Keratinocyte (primary cell): Measurements from ENCODE around the gene TMEM80. TPM values are rescaled to one million over a fixed set of nuclear protein-coding genes. Genes with fewer than 3 reads are reported as not detected.
"Not testable (repeated sequence)": the region's sequence is repeated elsewhere in the genome, so short reads cannot be mapped to it uniquely, and the experiment has no call there.

ENCODE experiments used
- DNase-seq: peaks from one replicate; pipeline ENCODE4 v3.0.0-alpha.2; 2011; ENCODE audit warnings: low read depth, missing footprints, low spot score
- FAIRE-seq: peaks from 2 replicates; lab custom pipeline; 2011; peaks lifted over from hg19 to GRCh38; lab: Jason Lieb, UNC
- H2AFZ ChIP-seq: 2 replicates; pipeline ENCODE4 v1.6.0; 2012; ENCODE audit warnings: low read length, control low read depth, inconsistent platforms; ENCODE audit not compliant: control insufficient read depth
- H3K27ac ChIP-seq: 2 replicates; pipeline ENCODE4 v1.5.1; 2011; ENCODE audit warnings: low read length; ENCODE audit not compliant: control insufficient read depth, insufficient read depth
- H3K27me3 ChIP-seq: 3 replicates; pipeline ENCODE4 v1.6.0; 2011; ENCODE audit warnings: low read length; ENCODE audit not compliant: control insufficient read depth, insufficient read depth; ENCODE audit errors: extremely low read depth
- H3K36me3 ChIP-seq, 2 experiments: 2 replicates in 1 of 2; 3 replicates in 1 of 2; pipeline ENCODE4 v1.5.1; 2011; ENCODE audit warnings: low read length in 2 of 2, mild to moderate bottlenecking in 1 of 2; ENCODE audit not compliant: control insufficient read depth in 2 of 2, insufficient read depth in 2 of 2; ENCODE audit errors: extremely low read depth in 1 of 2
- H3K4me1 ChIP-seq: 3 replicates; pipeline ENCODE4 v1.5.1; 2011; ENCODE audit warnings: low read length; ENCODE audit not compliant: control insufficient read depth, insufficient read depth; ENCODE audit errors: extremely low read depth
- H3K4me2 ChIP-seq: 3 replicates; pipeline ENCODE4 v1.6.0; 2011; ENCODE audit warnings: low read depth, low read length; ENCODE audit not compliant: control insufficient read depth, insufficient read depth; ENCODE audit errors: extremely low read depth
- H3K4me3 ChIP-seq, 3 experiments: fragments of 200-600 bp in 1 of 3; sonication (generic) in 1 of 3; 2 replicates in 2 of 3; 3 replicates in 1 of 3; pipeline ENCODE4 v1.5.1; 2011 to 2016; ENCODE audit warnings: low read length in 3 of 3, mild to moderate bottlenecking in 3 of 3, control low read depth in 2 of 3, inconsistent platforms in 1 of 3, low read depth in 1 of 3, mixed read lengths in 1 of 3, mixed run types in 1 of 3, moderate library complexity in 1 of 3; ENCODE audit not compliant: control insufficient read depth in 2 of 3, insufficient read depth in 2 of 3; ENCODE audit errors: extremely low read depth in 1 of 3
- H3K79me2 ChIP-seq: 2 replicates; pipeline ENCODE4 v1.6.0; 2012; ENCODE audit warnings: low read length; ENCODE audit not compliant: control insufficient read depth, insufficient read depth
- H3K9ac ChIP-seq: 3 replicates; pipeline ENCODE4 v1.6.0; 2011; ENCODE audit warnings: low read length; ENCODE audit not compliant: control insufficient read depth, insufficient read depth; ENCODE audit errors: extremely low read depth
- H3K9me1 ChIP-seq: 3 replicates; pipeline ENCODE4 v1.6.0; 2011; ENCODE audit warnings: low read length; ENCODE audit not compliant: control insufficient read depth, insufficient read depth; ENCODE audit errors: extremely low read depth
- H3K9me3 ChIP-seq: 2 replicates; pipeline ENCODE4 v1.5.1; 2012; ENCODE audit warnings: low read depth, low read length; ENCODE audit not compliant: control insufficient read depth
- H4K20me1 ChIP-seq: 3 replicates; pipeline ENCODE4 v1.6.0; 2011; ENCODE audit warnings: low read length; ENCODE audit not compliant: control insufficient read depth, insufficient read depth; ENCODE audit errors: extremely low read depth
- EZH2 ChIP-seq: IDR thresholded peaks from one replicate; pipeline ENCODE4 v1.6.1; 2012; ENCODE audit warnings: inconsistent platforms, mild to moderate bottlenecking, low read length, moderate library complexity
- dilution Hi-C: fragments of 300-500 bp; cut with MboI; formaldehyde crosslinking; loops from one replicate; pipeline ENCODE4 v1.7.0; 2020; ENCODE audit warnings: low sequenced_read_pairs; ENCODE audit not compliant: extremely low pct_ligation_motif_present
- polyA minus RNA-seq, 3 experiments: library from RNA; depleted of rRNA, polyadenylated mRNA; stranded (reverse); fragments of >200 nt; gene quantifications; 1 replicate in 1 of 3; 2 replicates in 1 of 3; 3 replicates in 1 of 3; pipeline ENCODE4 v1.2.3, GENCODE V29; 2011
- polyA plus RNA-seq, 5 experiments: library from polyadenylated mRNA; depleted of rRNA in 3 of 5; stranded (reverse) in 3 of 5; stranded (forward) in 1 of 5; unstranded in 1 of 5; fragments of >200 nt; gene quantifications; 1 replicate in 1 of 5; 2 replicates in 3 of 5; 3 replicates in 1 of 5; pipeline versions ENCODE4 v1.2.1 to v1.2.3, GENCODE V29; 2011 to 2012; ENCODE audit warnings: missing spikeins in 2 of 5, low read depth in 1 of 5, low replicate concordance in 1 of 5
- TF ChIP-seq, protein P1 (sequence below), 3 experiments: IDR thresholded peaks in 1 of 3; conservative IDR thresholded peaks in 1 of 3; optimal IDR thresholded peaks in 1 of 3; 2 replicates in 2 of 3; 3 replicates in 1 of 3; pipeline versions ENCODE3 to v1.5.1; 2011; ENCODE audit warnings: low read length in 3 of 3, mild to moderate bottlenecking in 3 of 3, moderate library complexity in 2 of 3, control low read depth in 1 of 3, inconsistent platforms in 1 of 3; ENCODE audit not compliant: insufficient read depth in 2 of 3; ENCODE audit errors: extremely low read depth in 1 of 3

TMEM80 gene
- polyA plus RNA-seq: 19.5 to 32.8 TPM (median 29.8 TPM) in 3 replicates
- 7.4 TPM for polyA plus RNA-seq (2011; ENCODE audit: low read depth)
- polyA plus RNA-seq (2011; cell fraction: cytosol; rRNA removed): 17.3 and 20.2 TPM in 2 replicates
- 53.4 and 59.4 TPM in 2 replicates for polyA plus RNA-seq (2011; cell fraction: nucleus; rRNA removed)
- 14.1 and 55.6 TPM in 2 replicates for polyA plus RNA-seq (2012; ENCODE audit: low replicate concordance)
- 5.0 to 15.5 TPM (median 11.2 TPM) in 3 replicates for polyA minus RNA-seq
- polyA minus RNA-seq (2011; cell fraction: cytosol; rRNA and poly(A)+ RNA removed): 13.4 TPM
- polyA minus RNA-seq (2011; cell fraction: nucleus; rRNA and poly(A)+ RNA removed): 11.3 and 12.3 TPM in 2 replicates

DNA sequence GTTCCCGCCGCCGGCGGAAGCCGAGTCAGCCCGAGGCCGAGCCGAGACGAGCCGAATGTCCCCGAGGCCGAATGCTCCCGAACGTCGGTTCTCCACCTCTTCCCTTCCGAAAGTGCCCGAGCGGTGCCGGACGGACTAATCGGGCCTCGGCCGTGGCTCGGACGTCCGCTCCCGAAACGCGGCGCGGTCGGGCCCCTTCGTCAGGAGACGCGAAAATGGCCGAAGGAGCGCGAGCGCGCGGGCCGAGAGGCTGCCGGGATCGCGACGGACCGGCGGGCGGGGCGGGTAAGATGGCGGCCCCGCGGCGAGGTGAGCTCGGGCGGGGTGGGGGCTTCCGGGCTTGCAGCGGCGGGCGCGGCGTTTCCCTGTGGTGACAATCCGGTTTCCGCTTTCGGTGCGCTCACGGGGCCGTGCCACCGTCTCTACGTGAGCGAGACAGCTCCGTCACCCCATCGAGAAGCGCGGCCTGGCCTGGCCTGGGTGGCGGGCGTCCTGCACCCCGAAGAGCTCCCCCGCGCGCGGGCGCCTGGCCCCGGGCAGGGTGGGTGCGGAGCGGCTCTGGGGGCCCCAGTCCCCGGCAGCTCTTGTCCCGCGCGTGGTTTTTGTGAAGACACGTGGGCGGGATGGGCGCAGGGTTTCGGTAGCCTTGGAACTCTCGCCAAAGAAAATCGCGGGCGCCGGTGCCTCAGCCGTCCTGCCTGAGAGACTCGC is at the start of gene TMEM80:
Gene TMEM80, plus strand, starts transcription at position 279 of the 711 bp plus-strand sequence. Its CDS starts 12 bp downstream, at position 291.
- Histone ChIP-seq H3K27ac (peak within 1 kb of the TSS; percentile 97), H3K36me3 (peaks cover 6 to 22% of the 10 kb centered on the region in 2 experiments), H4K20me1 (no peaks in the 10 kb centered on the region), H3K9ac (peak within 1 kb of the TSS; percentile 99), H3K4me2 (peak within 1 kb of the TSS; percentile 83), H2AFZ (peak within 1 kb of the TSS; percentile 86), H3K9me1 (no peaks in the 10 kb centered on the region), H3K4me1 (peaks cover 48% of the 10 kb centered on the region), H3K9me3 (no peaks in the 10 kb centered on the region), H3K79me2 (peaks cover 41% of the 10 kb centered on the region), H3K4me3 (peak within 1 kb of the TSS; percentile 83 to 91 (median 84)), H3K27me3 (no peaks in the 10 kb centered on the region)
- TF ChIP-seq, protein P1, sequence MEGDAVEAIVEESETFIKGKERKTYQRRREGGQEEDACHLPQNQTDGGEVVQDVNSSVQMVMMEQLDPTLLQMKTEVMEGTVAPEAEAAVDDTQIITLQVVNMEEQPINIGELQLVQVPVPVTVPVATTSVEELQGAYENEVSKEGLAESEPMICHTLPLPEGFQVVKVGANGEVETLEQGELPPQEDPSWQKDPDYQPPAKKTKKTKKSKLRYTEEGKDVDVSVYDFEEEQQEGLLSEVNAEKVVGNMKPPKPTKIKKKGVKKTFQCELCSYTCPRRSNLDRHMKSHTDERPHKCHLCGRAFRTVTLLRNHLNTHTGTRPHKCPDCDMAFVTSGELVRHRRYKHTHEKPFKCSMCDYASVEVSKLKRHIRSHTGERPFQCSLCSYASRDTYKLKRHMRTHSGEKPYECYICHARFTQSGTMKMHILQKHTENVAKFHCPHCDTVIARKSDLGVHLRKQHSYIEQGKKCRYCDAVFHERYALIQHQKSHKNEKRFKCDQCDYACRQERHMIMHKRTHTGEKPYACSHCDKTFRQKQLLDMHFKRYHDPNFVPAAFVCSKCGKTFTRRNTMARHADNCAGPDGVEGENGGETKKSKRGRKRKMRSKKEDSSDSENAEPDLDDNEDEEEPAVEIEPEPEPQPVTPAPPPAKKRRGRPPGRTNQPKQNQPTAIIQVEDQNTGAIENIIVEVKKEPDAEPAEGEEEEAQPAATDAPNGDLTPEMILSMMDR (optimal IDR thresholded peaks at IDR 0.05 in 1 of 3, IDR thresholded peaks at IDR 0.05 in 1 of 3, conservative IDR thresholded peaks at IDR 0.05 in 1 of 3; ENCODE audit: extremely low read depth in 1 of 3, insufficient read depth in 2 of 3, low read length in 3 of 3): no peak
- TF ChIP-seq EZH2: no peak
- dilution Hi-C loops: no loop called here
- DNase-seq (peak; percentile 64), FAIRE-seq (peak; percentile 46)

DNA sequence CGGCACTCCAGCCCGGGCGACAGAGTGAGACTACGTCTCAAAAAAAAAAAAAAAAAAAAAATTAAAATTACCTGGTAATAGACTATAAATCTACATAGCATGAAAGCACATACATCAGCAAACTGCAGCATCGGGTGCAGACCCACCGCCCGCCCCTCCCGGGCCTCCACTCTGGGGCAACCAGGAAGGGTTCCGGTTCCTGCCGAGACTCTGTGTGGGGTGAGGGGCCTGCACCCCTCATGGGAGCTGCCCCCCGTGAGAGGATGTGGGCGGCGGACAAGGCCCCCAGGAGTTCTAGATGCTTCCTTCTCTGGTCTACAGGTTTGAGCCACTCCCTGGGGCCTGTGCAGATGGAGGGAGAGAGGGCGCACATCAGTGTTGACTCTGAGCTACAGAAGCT is 49.4 kb upstream of the TMEM80 start:
- Histone ChIP-seq H3K27me3 (no peaks in the 10 kb centered on the region), H3K4me1 (peaks cover 2% of the 10 kb centered on the region), H3K79me2 (no peaks in the 10 kb centered on the region), H3K9ac (no peak overlapping the region), H3K4me3 (no peak overlapping the region), H3K27ac (no peak overlapping the region), H3K4me2 (no peak overlapping the region), H4K20me1 (no peaks in the 10 kb centered on the region), H3K36me3 (peaks cover 0 to 11% of the 10 kb centered on the region in 2 experiments), H3K9me1 (no peaks in the 10 kb centered on the region), H3K9me3 (no peaks in the 10 kb centered on the region), H2AFZ (no peak overlapping the region)
- dilution Hi-C loops: no loop called here
- no peak for FAIRE-seq
- no peak for TF ChIP-seq EZH2
- TF ChIP-seq, protein P1 (optimal IDR thresholded peaks at IDR 0.05 in 1 of 3, IDR thresholded peaks at IDR 0.05 in 1 of 3, conservative IDR thresholded peaks at IDR 0.05 in 1 of 3; ENCODE audit: extremely low read depth in 1 of 3, insufficient read depth in 2 of 3, low read length in 3 of 3): no peak
- DNase-seq: no peak

DNA sequence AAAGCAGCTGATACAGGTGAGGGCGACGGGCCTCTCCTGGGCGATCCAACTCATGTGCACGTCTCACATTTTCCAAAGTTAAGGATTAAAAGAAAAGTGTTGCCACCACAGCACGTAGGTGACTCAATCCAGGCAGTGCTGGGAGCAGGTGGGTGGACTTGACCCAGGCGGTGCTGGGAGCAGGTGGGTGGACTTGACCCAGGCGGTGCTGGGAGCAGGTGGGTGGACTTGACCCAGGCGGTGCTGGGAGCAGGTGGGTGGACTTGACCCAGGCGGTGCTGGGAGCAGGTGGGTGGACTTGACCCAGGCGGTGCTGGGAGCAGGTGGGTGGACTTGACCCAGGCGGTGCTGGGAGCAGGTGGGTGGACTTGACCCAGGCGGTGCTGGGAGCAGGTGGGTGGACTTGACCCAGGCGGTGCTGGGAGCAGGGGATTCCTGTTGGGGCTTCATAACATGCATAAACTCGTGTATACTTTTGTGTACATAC is 47.9 kb upstream of the TMEM80 start:
- H3K9me3 ChIP-seq, H3K4me2 ChIP-seq, H3K27ac ChIP-seq, H3K79me2 ChIP-seq, H3K27me3 ChIP-seq, H2AFZ ChIP-seq, H3K9ac ChIP-seq, H3K4me1 ChIP-seq, DNase-seq, H4K20me1 ChIP-seq, dilution Hi-C loops, FAIRE-seq, H3K9me1 ChIP-seq, H3K4me3 ChIP-seq: not testable (repeated sequence)
- peaks cover 0 to 11% of the 10 kb centered on the region in 2 experiments for H3K36me3 ChIP-seq
